ENCODE data around the gene MCRIP1. TPM values are rescaled to one million over a fixed set of nuclear protein-coding genes. Genes with fewer than 3 reads are reported as not detected.
A peak's percentile ranks its signal among the peaks of the same experiment; 100 is the strongest.

MCRIP1 gene
- total and polyA plus RNA-seq, 2 of the 8 experiments (the other 6 are each of a cell fraction or from before 2014, with no cell fraction given), result 103 to 151 TPM

GRCh38 chr17:81867170-81867990 is 34.3 kb upstream of the MCRIP1 start (continued):
- TF ChIP-seq EGR1 (IDR thresholded peaks at IDR 0.05; ENCODE audit: borderline replicate concordance, low read depth, low read length), result 0 out of 2 replicates have a peak, but pooled peaks have one; percentile 12

Data from H1 (cell line).